GM18858 (cell line): ENCODE measurements around the gene MYRIP.

Source experiments
- ATAC-seq: cut with Tn5 transposase; IDR thresholded peaks from one replicate; pipeline ENCODE4 v1.9.1; 2021; ENCODE audit not compliant: unreplicated experiment

Gene MYRIP

DNA sequence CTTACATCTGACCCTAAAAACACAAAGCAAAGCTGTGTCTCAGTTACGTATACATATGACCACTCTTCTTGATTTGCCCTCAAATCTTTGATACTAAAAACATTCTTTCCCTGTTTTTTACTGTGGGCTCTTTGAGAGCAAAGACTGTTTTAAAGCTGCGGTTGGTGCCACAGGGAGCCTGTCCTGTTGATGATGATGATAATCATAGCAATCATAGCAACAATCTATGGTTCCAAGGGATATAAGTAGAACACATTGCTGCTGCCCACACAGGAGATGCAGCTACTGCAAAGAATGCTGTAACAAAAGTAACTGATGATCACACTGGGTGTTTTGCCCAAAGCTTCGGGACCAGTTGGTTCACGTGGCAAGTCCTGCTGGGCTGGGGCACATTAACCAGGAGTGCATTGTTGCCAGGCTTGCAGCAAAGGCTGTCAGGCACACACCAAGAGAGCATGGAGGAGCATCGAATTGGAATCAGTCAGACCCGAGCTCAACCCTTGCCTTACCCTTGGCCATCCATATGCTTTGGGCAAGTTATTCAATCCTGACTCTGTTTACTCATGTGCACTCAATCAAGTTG lies 368.7 kb downstream of the MYRIP start:
- ATAC-seq: no peak

- peak; percentile 53 for ATAC-seq
Observed at GRCh38 chr3:40179016-40179415, 369.6 kb downstream of the MYRIP start.

GRCh38 chr3:40181182-40181581 lies 371.8 kb downstream of the MYRIP start:
- no peak for ATAC-seq

DNA sequence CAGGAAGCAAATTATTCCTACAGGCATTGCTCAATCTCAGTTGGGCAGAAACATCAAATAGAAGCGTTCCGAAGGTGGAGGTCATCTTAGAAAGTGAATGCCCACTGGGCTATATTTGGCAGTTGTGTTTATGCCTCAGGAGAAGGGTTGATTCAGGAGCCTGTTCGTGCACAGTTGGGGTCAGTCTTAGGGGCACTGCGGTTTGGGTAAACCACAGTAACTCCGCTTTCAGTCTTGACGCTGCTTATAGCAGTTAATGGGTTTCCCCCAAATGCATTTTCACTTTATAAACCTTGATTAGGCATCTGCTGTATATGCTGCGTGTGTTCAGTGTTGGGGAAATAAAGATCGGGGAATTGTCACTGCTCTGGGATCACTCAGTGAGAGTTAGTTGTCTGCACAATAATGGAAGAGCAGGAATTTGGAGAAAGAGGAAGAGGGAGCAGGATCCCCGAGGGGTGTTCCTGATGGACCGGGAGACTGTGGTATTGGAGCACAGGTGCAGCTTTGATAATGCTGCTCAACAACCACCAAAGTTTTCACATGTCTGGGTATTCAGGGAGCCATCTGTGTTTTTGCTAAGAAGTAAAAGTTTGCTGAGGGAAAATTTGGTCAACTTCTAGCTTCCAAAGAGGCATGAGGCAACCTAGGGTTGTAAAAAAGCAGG lies 375.8 kb downstream of the MYRIP start:
- peak; percentile 59 for ATAC-seq

DNA sequence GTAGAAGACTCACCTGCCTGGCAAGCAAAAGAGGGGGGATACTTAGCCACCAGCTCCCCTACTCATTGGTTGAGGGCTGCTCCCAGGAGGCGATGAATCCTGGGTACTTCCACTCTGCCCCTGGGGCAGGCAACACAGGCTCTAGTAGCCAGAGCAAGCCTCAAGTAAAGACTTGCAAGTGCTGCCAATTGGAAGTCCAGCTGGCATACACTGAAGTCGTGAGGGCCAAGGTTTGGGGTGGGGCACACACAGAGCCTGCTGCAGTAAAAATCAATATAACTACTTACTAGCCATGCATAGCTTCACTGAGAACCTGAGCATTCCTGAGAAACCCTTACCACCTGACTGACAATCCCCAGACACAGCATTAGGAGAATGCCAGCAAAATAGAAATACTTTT lies 377.1 kb downstream of the MYRIP start:
- no peak for ATAC-seq

DNA sequence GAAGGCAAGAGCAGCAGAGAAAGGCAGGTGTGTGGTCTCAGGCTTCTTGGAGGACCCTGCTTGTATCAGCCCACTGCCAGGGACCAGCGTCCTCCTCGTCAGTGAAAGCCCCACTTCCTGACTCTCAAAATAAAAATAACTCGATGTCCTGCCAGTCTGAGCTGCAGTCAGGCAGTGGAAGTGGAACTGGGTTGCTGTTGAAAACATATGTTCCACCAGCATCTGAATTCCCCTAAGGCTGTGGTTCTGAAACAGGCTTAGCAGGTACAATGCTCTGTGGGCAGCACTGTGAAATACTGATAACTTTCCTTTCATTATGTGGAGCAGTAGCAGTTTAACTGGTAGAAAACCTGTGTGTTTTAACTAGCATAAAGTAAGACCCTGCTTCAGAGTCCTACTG lies 378.5 kb downstream of the MYRIP start:
- peak; percentile 74 for ATAC-seq

- no peak for ATAC-seq
Observed at GRCh38 chr3:40189118-40189517, 379.7 kb downstream of the MYRIP start.

- ATAC-seq: no peak
Observed at GRCh38 chr3:40190056-40190455, 380.6 kb downstream of the MYRIP start.

DNA sequence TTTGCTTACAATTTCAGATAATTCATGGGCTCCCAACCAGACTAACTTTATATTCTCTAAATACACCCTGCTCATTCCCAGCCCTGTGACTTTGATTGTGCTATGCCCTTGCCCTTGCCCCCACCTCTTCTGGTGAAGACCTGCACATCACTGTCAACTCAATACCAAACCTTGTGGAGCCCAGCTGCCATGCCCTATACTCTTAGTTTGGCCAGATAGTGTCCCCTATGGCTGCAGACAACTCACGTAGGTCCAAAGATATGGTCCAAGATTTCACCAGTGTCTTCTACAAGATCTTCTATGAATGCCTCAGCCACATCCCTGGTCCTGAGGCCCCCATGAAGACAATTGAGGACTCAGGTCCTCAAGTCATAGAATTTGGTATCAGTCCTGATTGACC lies 381.8 kb downstream of the MYRIP start:
- ATAC-seq: no peak

- ATAC-seq: no peak
Observed at GRCh38 chr3:40191850-40192448, 382.5 kb downstream of the MYRIP start.

DNA sequence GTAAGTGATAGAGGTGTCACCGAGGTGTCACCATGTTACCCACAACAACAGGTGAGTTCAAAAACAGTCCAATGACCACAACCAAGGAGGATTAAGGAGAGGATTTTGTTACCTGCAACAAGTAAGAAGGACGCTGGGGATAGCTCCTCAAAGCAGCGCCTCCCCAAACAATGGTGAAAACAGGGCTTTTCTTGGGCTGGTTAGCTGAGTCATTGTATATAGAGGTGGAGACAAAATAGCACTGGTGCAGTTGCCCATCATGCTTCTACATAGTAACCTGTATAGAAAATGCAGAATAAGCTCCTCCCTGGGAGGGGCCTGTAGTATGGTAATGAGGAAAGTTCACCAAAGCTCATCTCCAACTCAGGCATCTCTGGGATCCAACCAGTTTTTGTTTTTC lies 383.2 kb downstream of the MYRIP start:
- no peak for ATAC-seq

- ATAC-seq: no peak
Observed at GRCh38 chr3:40196966-40197365, 387.6 kb downstream of the MYRIP start.

GRCh38 chr3:40200692-40201316 lies 391.4 kb downstream of the MYRIP start:
- ATAC-seq: no peak

DNA sequence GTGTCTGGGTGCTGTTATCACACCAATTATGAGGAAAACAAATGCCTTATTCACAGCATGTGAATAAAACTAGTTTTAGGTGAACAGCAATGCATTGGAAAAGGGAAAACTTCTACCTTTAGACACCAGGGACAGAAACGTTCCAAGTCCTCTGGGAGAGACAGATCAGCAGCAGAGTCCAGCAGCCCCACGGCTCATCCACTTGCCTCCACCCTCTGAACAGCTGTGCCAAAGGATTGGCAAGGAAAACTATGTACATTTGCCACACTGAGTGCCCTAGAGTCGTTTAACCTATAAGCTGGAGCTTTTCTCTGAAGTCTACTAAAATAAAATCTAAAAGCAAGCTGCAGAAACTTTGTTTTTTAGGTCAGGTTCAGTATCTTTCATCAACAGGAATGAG lies 392.4 kb downstream of the MYRIP start:
- no peak for ATAC-seq

GRCh38 chr3:40206522-40206921 lies 397.1 kb downstream of the MYRIP start:
- no peak for ATAC-seq

DNA sequence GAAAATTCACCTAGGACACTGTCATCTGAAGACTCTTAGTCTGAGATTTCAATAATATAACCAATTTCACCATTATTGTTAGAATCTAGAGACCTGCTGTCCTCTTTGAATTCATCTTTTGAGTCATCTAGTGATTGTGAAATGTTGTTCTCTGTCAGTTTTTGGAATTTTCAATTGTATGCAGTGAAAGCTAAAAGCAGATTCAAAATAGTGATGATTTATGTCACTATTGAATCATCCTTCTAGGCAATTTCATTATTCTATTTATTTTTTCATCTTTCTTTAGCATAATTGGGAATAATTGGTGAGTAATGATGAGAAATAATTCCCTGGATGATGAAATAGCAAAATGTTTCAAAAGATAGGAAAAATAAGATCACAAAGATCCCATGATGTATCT lies 398.4 kb downstream of the MYRIP start:
- ATAC-seq: no peak

- no peak for ATAC-seq
Observed at GRCh38 chr3:40208251-40208650, 398.8 kb downstream of the MYRIP start.

GRCh38 chr3:40211579-40211978 lies 402.2 kb downstream of the MYRIP start:
- ATAC-seq: no peak

- no peak for ATAC-seq
Observed at GRCh38 chr3:40213556-40213955, 404.1 kb downstream of the MYRIP start.

DNA sequence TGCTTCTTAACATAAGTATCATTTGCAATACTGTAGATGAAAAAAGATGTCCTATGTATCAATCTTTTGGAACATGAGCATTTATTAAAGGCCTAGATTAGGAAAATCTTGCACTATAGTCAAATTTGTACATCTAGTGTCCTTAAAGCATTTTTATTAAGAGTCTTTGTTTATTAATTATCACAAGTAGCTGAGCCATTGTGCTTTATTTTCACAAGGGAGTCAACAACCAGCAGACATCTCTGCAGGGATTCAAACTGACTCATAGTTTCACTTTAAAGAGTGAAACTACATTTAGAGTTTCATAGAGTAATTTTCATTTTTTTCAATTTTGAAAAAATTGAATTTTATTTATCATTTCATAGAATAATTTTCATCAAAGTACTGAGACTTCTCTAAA lies 405.6 kb downstream of the MYRIP start:
- ATAC-seq: no peak

- ATAC-seq: no peak
Observed at GRCh38 chr3:40216471-40216870, 407.1 kb downstream of the MYRIP start.

GRCh38 chr3:40223856-40224255 lies 414.4 kb downstream of the MYRIP start:
- ATAC-seq: no peak
